ENCODE measurements around the gene HMCN1.

DNA sequence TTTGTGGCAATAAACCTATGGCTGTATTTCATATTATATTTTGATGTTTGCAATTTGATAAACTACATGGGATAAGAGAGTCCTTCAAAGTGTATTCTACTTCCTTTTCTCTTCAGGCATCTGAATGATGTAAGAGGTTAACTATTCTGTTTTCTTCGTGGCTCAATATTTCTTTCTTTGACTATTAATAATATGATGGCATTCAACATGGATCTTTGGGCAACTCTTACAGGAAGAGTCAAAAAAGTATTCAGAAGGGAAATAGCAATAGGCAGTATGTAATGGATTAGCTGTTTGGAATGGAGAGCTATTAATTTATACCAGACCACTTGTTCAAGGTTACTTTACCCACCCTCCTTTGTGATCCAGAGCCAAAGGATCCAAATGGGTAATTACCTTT lies 74.4 kb downstream of the HMCN1 start:
- no peak for TF ChIP-seq POLR2A (IDR thresholded peaks at IDR 0.05; ENCODE audit: low read length)
- no peak for TF ChIP-seq GATA1 (IDR thresholded peaks at IDR 0.05; ENCODE audit: low read depth, low read length)
